ENCODE data around the gene MISFA.

DNA sequence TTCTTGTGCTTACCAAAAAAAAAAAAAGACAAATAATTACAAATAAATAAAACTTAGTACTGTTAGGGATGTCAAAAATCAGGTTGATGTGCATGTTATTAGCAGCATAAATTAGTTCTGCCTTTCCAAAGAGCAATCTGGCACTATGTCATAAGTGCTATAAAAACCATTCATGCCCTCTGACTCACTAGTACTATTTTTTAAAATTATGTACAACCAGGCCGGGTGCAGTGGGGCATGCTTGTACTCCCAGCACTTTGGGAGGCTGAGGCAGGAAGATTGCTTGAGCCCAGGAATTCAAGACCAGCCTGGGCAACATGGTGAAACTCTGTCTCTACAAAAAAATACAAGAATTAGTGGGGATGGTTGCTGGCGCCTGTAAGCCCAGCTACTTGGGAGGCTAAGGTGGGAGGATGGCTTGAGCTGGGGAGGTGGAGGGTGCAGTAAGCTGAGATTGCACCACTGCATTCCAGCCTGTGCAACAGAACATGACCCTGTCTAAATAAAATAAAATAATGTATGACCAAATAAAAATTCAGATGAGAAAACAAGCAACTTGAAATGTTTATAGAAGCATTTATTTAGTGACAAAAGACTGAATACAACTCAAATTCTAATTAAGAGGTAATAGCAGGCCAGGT, 36.4 kb upstream of the MISFA start:
- no peak for TF ChIP-seq GABPA (IDR thresholded peaks at IDR 0.05; ENCODE audit: low read depth)
- TF ChIP-seq, protein P1, sequence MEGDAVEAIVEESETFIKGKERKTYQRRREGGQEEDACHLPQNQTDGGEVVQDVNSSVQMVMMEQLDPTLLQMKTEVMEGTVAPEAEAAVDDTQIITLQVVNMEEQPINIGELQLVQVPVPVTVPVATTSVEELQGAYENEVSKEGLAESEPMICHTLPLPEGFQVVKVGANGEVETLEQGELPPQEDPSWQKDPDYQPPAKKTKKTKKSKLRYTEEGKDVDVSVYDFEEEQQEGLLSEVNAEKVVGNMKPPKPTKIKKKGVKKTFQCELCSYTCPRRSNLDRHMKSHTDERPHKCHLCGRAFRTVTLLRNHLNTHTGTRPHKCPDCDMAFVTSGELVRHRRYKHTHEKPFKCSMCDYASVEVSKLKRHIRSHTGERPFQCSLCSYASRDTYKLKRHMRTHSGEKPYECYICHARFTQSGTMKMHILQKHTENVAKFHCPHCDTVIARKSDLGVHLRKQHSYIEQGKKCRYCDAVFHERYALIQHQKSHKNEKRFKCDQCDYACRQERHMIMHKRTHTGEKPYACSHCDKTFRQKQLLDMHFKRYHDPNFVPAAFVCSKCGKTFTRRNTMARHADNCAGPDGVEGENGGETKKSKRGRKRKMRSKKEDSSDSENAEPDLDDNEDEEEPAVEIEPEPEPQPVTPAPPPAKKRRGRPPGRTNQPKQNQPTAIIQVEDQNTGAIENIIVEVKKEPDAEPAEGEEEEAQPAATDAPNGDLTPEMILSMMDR (IDR thresholded peaks at IDR 0.05; ENCODE audit: insufficient read depth, low read length), result no peak
- TF ChIP-seq REST (IDR thresholded peaks at IDR 0.05; ENCODE audit: insufficient replicate concordance, low read depth), result no peak
- TF ChIP-seq SPI1 (IDR thresholded peaks at IDR 0.05; ENCODE audit: borderline replicate concordance, low read depth), result no peak
